Bronchial epithelial cell (primary cell): ENCODE data around the gene SCN10A. TPM values are rescaled to one million over a fixed set of nuclear protein-coding genes. Genes with fewer than 3 reads are reported as not detected.

Experiments
- DNase-seq: peaks from one replicate; pipeline ENCODE4 v3.0.0-alpha.2; 2010; ENCODE audit warnings: low read depth
- FAIRE-seq: peaks from 2 replicates; lab custom pipeline; 2011; peaks lifted over from hg19 to GRCh38; lab: Jason Lieb, UNC
- H3K27me3 ChIP-seq: 2 replicates; pipeline ENCODE4 v1.5.1; 2011; ENCODE audit warnings: low read length; ENCODE audit not compliant: control insufficient read depth, insufficient read depth
- H3K36me3 ChIP-seq: 2 replicates; pipeline ENCODE4 v1.5.1; 2011; ENCODE audit warnings: low read length; ENCODE audit not compliant: control insufficient read depth, insufficient read depth
- H3K4me3 ChIP-seq: 2 replicates; pipeline ENCODE4 v1.5.1; 2011; ENCODE audit warnings: mild to moderate bottlenecking, low read depth, low read length, control low read depth
- CTCF ChIP-seq: IDR thresholded peaks from 2 replicates; pipeline ENCODE4 v1.5.1; 2011; ENCODE audit warnings: mild to moderate bottlenecking, moderate library complexity, low read length, control low read depth, inconsistent platforms; ENCODE audit not compliant: insufficient read depth, severe bottlenecking
- total RNA-seq: library from RNA; depleted of rRNA; stranded (reverse); fragments of >200 nt; gene quantifications from 2 replicates; pipeline ENCODE4 v1.2.1, GENCODE V29; 2014

Gene SCN10A
- total RNA-seq, 1 donor from 2014 or later = not detected

DNA sequence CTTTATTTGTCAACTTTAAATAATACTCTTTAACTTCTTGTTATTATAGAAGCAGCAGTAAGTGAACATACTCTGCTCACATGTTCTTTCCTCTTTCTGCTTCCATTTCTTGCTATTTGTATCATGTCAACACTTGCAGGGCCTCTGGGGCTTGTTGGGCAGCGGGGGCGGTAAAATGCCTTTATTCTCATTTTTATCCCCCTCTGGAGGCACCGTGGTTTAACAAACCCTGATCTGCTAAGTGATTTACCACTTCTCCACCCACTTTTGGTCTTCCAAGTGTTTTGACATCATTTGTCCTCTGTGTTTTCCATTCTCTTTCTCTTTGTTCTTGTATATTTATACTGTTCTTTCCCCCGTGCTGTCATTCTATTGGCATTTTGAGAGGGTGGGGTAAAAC is 33.9 kb downstream of the SCN10A start:
- peak; percentile 52 for DNase-seq
- Histone ChIP-seq H3K27me3 (no peaks in the 10 kb centered on the region), H3K36me3 (no peaks in the 10 kb centered on the region), H3K4me3 (no peak overlapping the region)
- no peak for TF ChIP-seq CTCF
- no peak for FAIRE-seq

DNA sequence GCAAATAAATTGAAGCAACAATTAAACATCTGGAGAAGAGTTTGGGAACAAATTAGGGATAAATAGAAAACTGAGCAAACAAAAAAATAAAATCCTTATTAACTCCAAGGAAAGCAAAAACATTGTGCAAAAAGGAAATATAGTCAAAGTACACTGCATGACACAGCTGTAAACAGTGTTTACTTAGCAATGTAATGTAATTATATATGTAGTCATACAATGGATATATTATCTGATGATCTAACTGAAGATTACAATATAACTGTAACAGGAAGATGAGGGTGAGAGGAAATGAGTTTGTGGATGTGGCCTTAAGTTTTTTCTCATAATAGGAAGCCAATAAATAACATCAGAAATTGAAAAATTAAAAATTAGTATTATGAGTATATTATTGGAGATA is 42.5 kb downstream of the SCN10A start:
- TF ChIP-seq CTCF = no peak
- Histone ChIP-seq H3K36me3 (no peaks in the 10 kb centered on the region), H3K4me3 (no peak overlapping the region), H3K27me3 (peaks cover 5% of the 10 kb centered on the region)
- FAIRE-seq (no peak), DNase-seq (peak; percentile 31)

- Histone ChIP-seq H3K27me3 (no peaks in the 10 kb centered on the region), H3K4me3 (no peak overlapping the region), H3K36me3 (no peaks in the 10 kb centered on the region)
- DNase-seq (no peak), FAIRE-seq (no peak)
- TF ChIP-seq CTCF = no peak
Observed at GRCh38 chr3:38763569-38763968, 52.4 kb downstream of the SCN10A start.

GRCh38 chr3:38758557-38758956 is 57.5 kb downstream of the SCN10A start:
- Histone ChIP-seq H3K4me3 (no peak overlapping the region), H3K36me3 (no peaks in the 10 kb centered on the region), H3K27me3 (no peaks in the 10 kb centered on the region)
- no peak for FAIRE-seq
- no peak for DNase-seq
- no peak for TF ChIP-seq CTCF

DNA sequence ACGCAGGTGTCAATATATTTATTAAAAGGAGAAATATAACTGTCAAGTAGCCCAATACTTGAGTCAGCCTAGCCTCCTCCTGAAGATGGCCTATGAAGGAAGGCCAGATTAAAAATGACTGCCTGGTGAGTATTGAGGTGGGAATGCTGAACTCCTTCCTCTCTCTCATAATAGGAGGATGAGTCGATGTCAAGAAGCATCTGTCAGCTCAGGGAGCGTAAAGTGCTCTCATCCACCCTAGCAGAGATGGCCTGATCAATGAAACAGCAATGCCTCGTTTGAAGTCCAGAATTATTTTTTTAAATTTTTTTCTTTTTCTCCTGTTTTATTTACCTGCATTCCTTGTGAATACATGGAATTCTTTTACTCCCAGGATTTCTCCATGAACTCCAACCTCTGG is 58.3 kb downstream of the SCN10A start:
- no peak for TF ChIP-seq CTCF
- DNase-seq (no peak), FAIRE-seq (no peak)
- no peaks in the 10 kb centered on the region for H3K27me3 ChIP-seq
- no peak overlapping the region for H3K4me3 ChIP-seq
- no peaks in the 10 kb centered on the region for H3K36me3 ChIP-seq

GRCh38 chr3:38756892-38757291 is 59.1 kb downstream of the SCN10A start:
- Histone ChIP-seq H3K36me3 (no peaks in the 10 kb centered on the region), H3K27me3 (no peaks in the 10 kb centered on the region), H3K4me3 (no peak overlapping the region)
- DNase-seq = no peak
- peak; percentile 50 for FAIRE-seq
- TF ChIP-seq CTCF = no peak
